Stimulated activated CD4-positive, alpha-beta T cell treated with anti-CD3 and anti-CD28 coated beads, Interleukin-2, amount 100 ng/mL, for 4 hours (primary cell): Measurements from ENCODE around the gene ABCB10.
"Not testable (repeated sequence)": the region's sequence is repeated elsewhere in the genome, so short reads cannot be mapped to it uniquely, and the experiment has no call there.

Experiments used
- DNase-seq: peaks from one replicate; pipeline ENCODE4 v3.0.0-alpha.2; 2020; ENCODE audit warnings: low read depth

The ABCB10 gene

GRCh38 chr1:229536982-229537381 lies 21.5 kb downstream of the ABCB10 start:
- no peak for DNase-seq

GRCh38 chr1:229535230-229535629 lies 23.3 kb downstream of the ABCB10 start:
- no peak for DNase-seq

- DNase-seq = no peak
These were observed 27.2 kb downstream of the ABCB10 start for GRCh38 chr1:229531326-229531725.

DNA sequence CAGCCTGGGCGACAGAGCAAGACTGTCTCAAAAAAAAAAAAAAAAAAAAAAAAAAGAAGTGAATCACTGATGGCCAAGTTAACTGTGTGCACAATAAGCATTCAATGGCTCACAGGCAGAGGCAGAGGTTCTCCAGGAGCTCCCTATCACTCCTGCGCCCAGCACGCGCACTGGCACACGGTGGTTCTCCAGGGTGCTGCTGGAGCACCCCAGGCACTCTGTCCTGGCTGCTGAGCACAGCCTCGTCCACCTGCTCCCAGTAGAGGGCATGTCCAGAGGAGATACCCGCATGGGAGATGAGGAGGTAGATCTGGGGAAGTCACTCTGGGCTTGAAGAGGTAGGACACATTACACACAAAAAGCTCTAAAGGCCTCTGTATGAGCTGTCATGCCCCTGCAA lies 28.9 kb downstream of the ABCB10 start:
- DNase-seq = no peak

- no peak for DNase-seq
These were observed 31.8 kb downstream of the ABCB10 start for GRCh38 chr1:229526695-229527094.

DNA sequence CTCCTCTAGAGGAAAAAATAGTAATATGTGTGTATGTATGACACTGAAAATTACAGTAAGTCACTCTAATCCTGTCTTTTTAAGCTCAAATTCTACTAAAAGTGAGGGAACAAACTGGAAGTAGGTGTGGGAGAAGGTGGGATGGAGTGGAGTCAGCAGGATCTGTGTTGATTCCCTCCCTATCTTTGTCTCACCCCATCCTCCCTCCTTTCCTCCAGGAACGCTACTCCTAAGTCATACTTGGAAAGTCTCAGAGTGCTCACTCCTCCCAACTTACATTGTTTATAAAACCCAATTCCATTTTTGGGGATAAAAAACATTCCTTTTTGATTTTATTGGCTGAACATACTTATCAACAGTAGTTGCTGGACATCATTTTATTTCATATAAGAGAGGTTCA lies 35.5 kb downstream of the ABCB10 start:
- no peak for DNase-seq

GRCh38 chr1:229514578-229515275 lies 43.8 kb downstream of the ABCB10 start:
- peak; percentile 51 for DNase-seq

GRCh38 chr1:229511625-229512024 lies 46.9 kb downstream of the ABCB10 start:
- DNase-seq = not testable (repeated sequence)

DNA sequence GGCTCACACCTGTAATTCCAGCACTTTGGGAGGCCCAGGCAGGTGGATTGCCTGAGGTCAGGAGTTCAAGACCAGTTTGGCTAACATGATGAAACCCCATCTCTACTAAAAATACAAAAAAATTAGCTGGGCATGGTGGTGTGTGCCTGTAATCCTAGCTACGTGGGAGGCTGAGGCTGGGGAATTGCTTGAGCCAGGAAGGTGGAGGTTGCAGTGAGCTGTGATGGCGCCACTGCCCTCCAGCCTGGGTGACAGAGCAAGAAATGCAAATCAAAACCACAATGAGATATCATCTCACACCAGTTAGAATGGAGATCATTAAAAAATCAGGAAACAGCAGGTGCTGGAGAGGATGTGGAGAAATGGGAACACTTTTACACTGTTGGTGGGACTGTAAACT lies 47.3 kb downstream of the ABCB10 start:
- DNase-seq = not testable (repeated sequence)

GRCh38 chr1:229509576-229509975 lies 48.9 kb downstream of the ABCB10 start:
- DNase-seq = no peak

- DNase-seq = no peak
These were observed 49.6 kb downstream of the ABCB10 start for GRCh38 chr1:229508823-229509337.

- peak; percentile 98 for DNase-seq
These were observed 50.3 kb downstream of the ABCB10 start, which contains the start of gene NUP133 for GRCh38 chr1:229507951-229508822. NUP133 (minus strand) TSS chr1:229508341; CDS start chr1:229508249, 92 bp downstream.

- DNase-seq = no peak
These were observed 51.0 kb downstream of the ABCB10 start for GRCh38 chr1:229507502-229507901.

GRCh38 chr1:229506633-229507032 lies 51.9 kb downstream of the ABCB10 start:
- DNase-seq = no peak

DNA sequence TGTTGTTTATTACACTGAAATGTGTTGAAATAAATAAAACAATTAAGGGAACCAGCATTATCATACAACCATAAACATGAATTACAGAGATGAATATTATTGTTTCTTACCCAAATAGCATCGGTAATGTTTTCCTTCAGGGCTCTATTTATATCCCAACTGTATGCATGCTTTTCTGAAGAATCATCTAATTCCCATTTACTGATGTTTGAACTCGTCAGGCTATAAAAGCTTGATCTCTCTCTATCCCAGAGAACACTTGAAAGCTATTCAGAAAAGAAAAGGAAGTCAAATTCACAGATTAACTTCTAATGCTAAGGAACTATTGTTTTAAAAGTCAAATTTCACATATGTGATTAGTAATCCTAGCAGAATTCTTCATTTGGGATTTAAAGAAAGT lies 62.7 kb downstream of the ABCB10 start:
- DNase-seq = no peak

- no peak for DNase-seq
These were observed 71.3 kb downstream of the ABCB10 start for GRCh38 chr1:229487181-229487580.

GRCh38 chr1:229485318-229485717 lies 73.2 kb downstream of the ABCB10 start:
- no peak for DNase-seq

- DNase-seq = no peak
These were observed 76.0 kb downstream of the ABCB10 start for GRCh38 chr1:229482511-229482910.

- DNase-seq = no peak
These were observed 78.0 kb downstream of the ABCB10 start for GRCh38 chr1:229480495-229480894.

- DNase-seq = no peak
These were observed 78.7 kb downstream of the ABCB10 start for GRCh38 chr1:229479660-229480399.

GRCh38 chr1:229478852-229479251 lies 79.7 kb downstream of the ABCB10 start:
- no peak for DNase-seq

DNA sequence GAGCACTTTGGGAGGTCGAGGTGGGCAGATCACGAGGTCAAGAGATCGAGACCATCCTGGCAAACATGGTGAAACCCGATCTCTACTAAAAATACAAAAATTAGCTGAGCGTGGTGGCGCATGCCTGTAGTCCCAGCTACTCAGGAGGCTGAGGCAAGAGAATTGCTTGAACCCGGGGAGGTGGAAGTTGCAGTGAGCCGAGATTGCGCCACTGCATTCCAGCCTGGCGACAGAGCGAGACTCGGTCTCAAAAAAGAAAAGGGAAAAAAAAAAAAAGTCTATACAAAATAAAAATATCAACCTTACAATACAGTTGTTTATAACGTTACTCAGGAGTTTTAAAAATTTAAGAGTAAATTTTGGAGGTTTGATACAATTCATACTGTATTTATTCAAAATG lies 82.6 kb downstream of the ABCB10 start:
- DNase-seq = not testable (repeated sequence)
